MCF 10A (cell line): ENCODE measurements around the gene CCNY. TPM values are rescaled to one million over a fixed set of nuclear protein-coding genes. Genes with fewer than 3 reads are reported as not detected.

Experiments used
- BruUV-seq: library from RNA; stranded (reverse); fragments of 400-500 nt; replicated peaks from 2 replicates; lab custom pipeline; 2021; lab: Mats Ljungman, UMichigan
- CTCF ChIA-PET: fragments of 300-600 bp; sonication (Branson Sonifier 250); formaldehyde crosslinking; extraction: SDS; loops from one replicate; lab custom pipeline; 2021; ENCODE audit warnings: antibody characterized with exemption, inconsistent platforms; lab: Yijun Ruan, JAX
- POLR2A ChIA-PET: fragments of 300-600, 350-650 bp; sonication (Branson Sonifier 250); formaldehyde crosslinking; extraction: SDS; loops from one replicate; lab custom pipeline; 2020; ENCODE audit warnings: antibody characterized with exemption, inconsistent platforms; lab: Yijun Ruan, JAX
- DNase-seq: peaks from one replicate; pipeline ENCODE4 v3.0.0-alpha.2; 2018; ENCODE audit not compliant: unreplicated experiment
- H3K27ac Mint-ChIP-seq: one replicate; pipeline ENCODE4 v1.8.0; 2022; ENCODE audit warnings: mild to moderate bottlenecking, low read depth, mixed read lengths; ENCODE audit not compliant: unreplicated experiment
- H3K27me3 Mint-ChIP-seq: one replicate; pipeline ENCODE4 v1.8.0; 2022; ENCODE audit warnings: mixed read lengths; ENCODE audit not compliant: insufficient read depth, unreplicated experiment
- H3K36me3 Mint-ChIP-seq: one replicate; pipeline ENCODE4 v1.8.0; 2022; ENCODE audit warnings: mild to moderate bottlenecking, moderate library complexity, mixed read lengths; ENCODE audit not compliant: insufficient read depth, unreplicated experiment
- H3K4me1 Mint-ChIP-seq: one replicate; pipeline ENCODE4 v1.8.0; 2022; ENCODE audit warnings: mixed read lengths; ENCODE audit not compliant: insufficient read depth, unreplicated experiment
- H3K4me3 Mint-ChIP-seq: one replicate; pipeline ENCODE4 v1.8.0; 2022; ENCODE audit warnings: mild to moderate bottlenecking, moderate library complexity, mixed read lengths; ENCODE audit not compliant: unreplicated experiment
- H3K9me3 Mint-ChIP-seq: one replicate; pipeline ENCODE4 v1.8.0; 2022; ENCODE audit warnings: mixed read lengths; ENCODE audit not compliant: unreplicated experiment
- CTCF ChIP-seq: fragments of 200-600 bp; IDR thresholded peaks from one replicate; pipeline ENCODE4 v1.8.0; 2022; ENCODE audit warnings: antibody characterized with exemption, mild to moderate bottlenecking; ENCODE audit not compliant: unreplicated experiment
- intact Hi-C: fragments of 100-400 bp; cut with micrococcal nuclease; formaldehyde crosslinking; loops from 2 replicates; pipeline ENCODE4 v1.14.1; 2022
- total RNA-seq: library from RNA; stranded (reverse); gene quantifications from 2 replicates; pipeline ENCODE4 v1.2.3, GENCODE V29; 2022

Gene CCNY
- total RNA-seq, 1 experiment from 2014 or later, result 68.9 TPM

GRCh38 chr10:35497909-35498308, 161.6 kb downstream of the CCNY start:
- BruUV-seq, result no TSS peak
- ChIA-PET CTCF (interaction anchor here (0.6 kb wide), 1 partner anchor 139 kb away, joined by 4 read pairs; no protein-coding TSS in a partner anchor), POLR2A (no interaction called here)
- Mint-ChIP-seq H3K9me3 (no peaks in the 10 kb centered on the region), H3K4me1 (peaks cover 38% of the 10 kb centered on the region), H3K36me3 (peaks cover 6% of the 10 kb centered on the region), H3K4me3 (no peak overlapping the region), H3K27me3 (no peaks in the 10 kb centered on the region), H3K27ac (no peak overlapping the region)
- TF ChIP-seq CTCF, result no peak
- no peak for DNase-seq
- intact Hi-C loops, result no loop called here

GRCh38 chr10:35498693-35499092, 162.4 kb downstream of the CCNY start:
- H3K9me3 Mint-ChIP-seq, result no peaks in the 10 kb centered on the region
- ChIA-PET POLR2A (interaction anchor here (0.7 kb wide), 1 partner anchor 161 kb away, joined by 3 read pairs; no protein-coding TSS in a partner anchor), CTCF (no interaction called here)
- peaks cover 6% of the 10 kb centered on the region for H3K36me3 Mint-ChIP-seq
- no peak for DNase-seq
- H3K4me1 Mint-ChIP-seq, result peaks cover 31% of the 10 kb centered on the region
- H3K27me3 Mint-ChIP-seq, result no peaks in the 10 kb centered on the region
- intact Hi-C loops, result no loop called here
- no peak for TF ChIP-seq CTCF
- no peak overlapping the region for H3K4me3 Mint-ChIP-seq
- H3K27ac Mint-ChIP-seq, result peak overlapping the region; percentile 50
- BruUV-seq, result no TSS peak

- DNase-seq, result peak; percentile 16
- no peak overlapping the region for H3K27ac Mint-ChIP-seq
- TF ChIP-seq CTCF, result peak; percentile 27
- peaks cover 12% of the 10 kb centered on the region for H3K36me3 Mint-ChIP-seq
- H3K4me1 Mint-ChIP-seq, result peaks cover 9% of the 10 kb centered on the region
- no peak overlapping the region for H3K4me3 Mint-ChIP-seq
- CTCF ChIA-PET, result no interaction called here
- POLR2A ChIA-PET, result interaction anchor here (0.6 kb wide), 1 partner anchor 306 kb away, joined by 3 read pairs; no protein-coding TSS in a partner anchor
- intact Hi-C loops, result no loop called here
- BruUV-seq, result no TSS peak
- no peaks in the 10 kb centered on the region for H3K27me3 Mint-ChIP-seq
- no peaks in the 10 kb centered on the region for H3K9me3 Mint-ChIP-seq
Observed at GRCh38 chr10:35501923-35502322, 165.6 kb downstream of the CCNY start.

DNA sequence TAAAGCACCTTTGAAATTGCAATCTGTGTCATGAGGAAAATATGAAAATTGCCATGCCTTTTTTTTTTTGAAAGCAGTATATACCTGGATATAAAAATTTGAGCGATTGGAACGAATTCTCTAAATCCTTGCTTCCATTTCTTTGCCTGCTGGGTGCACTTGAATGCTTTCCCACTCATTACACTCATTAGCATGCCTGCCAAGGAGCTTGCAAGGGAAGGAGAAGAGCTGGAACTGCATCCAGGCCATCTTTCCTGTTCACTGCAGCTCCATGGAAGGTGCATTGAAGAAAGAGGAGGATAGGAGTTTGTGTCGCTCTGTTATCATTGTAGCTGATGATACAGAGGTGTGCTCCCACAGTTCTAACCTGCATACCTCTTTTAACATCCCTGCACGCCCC, 166.4 kb downstream of the CCNY start:
- no TSS peak for BruUV-seq
- intact Hi-C loops, result no loop called here
- Mint-ChIP-seq H3K27ac (no peak overlapping the region), H3K27me3 (no peaks in the 10 kb centered on the region), H3K36me3 (peaks cover 17% of the 10 kb centered on the region), H3K4me3 (no peak overlapping the region), H3K9me3 (no peaks in the 10 kb centered on the region), H3K4me1 (peaks cover 9% of the 10 kb centered on the region)
- TF ChIP-seq CTCF, result no peak
- POLR2A ChIA-PET, result no interaction called here
- no peak for DNase-seq
- CTCF ChIA-PET, result interaction anchor here (0.5 to 0.6 kb wide), 2 partner anchors 262 to 265 kb away, joined by 3 read pairs; no protein-coding TSS in a partner anchor
